Adrenal gland (tissue), 5 donors: ENCODE measurements around the gene TPD52L1.

Source experiments
- CTCF ChIP-seq, 6 experiments: fragments of 450-650 bp in 4 of 6; fragments of 200-600 bp in 2 of 6; sonication (generic) in 1 of 6; IDR thresholded peaks; 1 replicate in 5 of 6; 2 replicates in 1 of 6; pipeline versions ENCODE4 v1.5.1 to v1.8.0; 2016 to 2021; ENCODE audit warnings: antibody characterized with exemption in 6 of 6, mild to moderate bottlenecking in 2 of 6, moderate library complexity in 1 of 6
- POLR2A ChIP-seq, 2 donors: fragments of 450-650 bp; IDR thresholded peaks; one replicate each; pipeline ENCODE4 v1.6.1; 2017; ENCODE audit warnings: antibody characterized with exemption in 2 of 2, mild to moderate bottlenecking in 2 of 2, moderate library complexity in 1 of 2
- donor health status: DM: no; HTN: no; CAD: no.

GRCh38 chr6:125132058-125132457, 21.5 kb upstream of the TPD52L1 start:
- TF ChIP-seq CTCF (IDR thresholded peaks at IDR 0.05) (no peak), POLR2A (IDR thresholded peaks at IDR 0.05) (no peak)
